H1 (cell line): Measurements from ENCODE around the gene ZNF488. TPM values are rescaled to one million over a fixed set of nuclear protein-coding genes. Genes with fewer than 3 reads are reported as not detected.
A peak's percentile ranks its signal among the peaks of the same experiment; 100 is the strongest.

Experiments
- CTCF ChIA-PET: fragments of 300-600 bp; sonication (Branson Sonifier 250); formaldehyde crosslinking; loops from one replicate; lab custom pipeline; 2021; ENCODE audit not compliant: partially characterized antibody; lab: Charles Lee
- POLR2A ChIA-PET: fragments of 300-600 bp; sonication (Branson Sonifier 250); formaldehyde crosslinking; loops from one replicate; lab custom pipeline; 2021; ENCODE audit warnings: inconsistent platforms; ENCODE audit not compliant: partially characterized antibody; lab: Charles Lee
- DNase-seq, 2 experiments: peaks; one replicate each; pipeline versions ENCODE4 v3.0.0 to v3.0.0-alpha.2; 2010 to 2022; ENCODE audit warnings: low spot score in 2 of 2, low read depth in 1 of 2, mixed read lengths in 1 of 2
- FAIRE-seq: peaks from 2 replicates; lab custom pipeline; 2011; peaks lifted over from hg19 to GRCh38; lab: Jason Lieb, UNC
- H2AFZ ChIP-seq: 2 replicates; pipeline ENCODE4 v1.8.1; 2012; ENCODE audit warnings: low read length, inconsistent platforms
- H2AK5ac ChIP-seq: 2 replicates; pipeline ENCODE4 v1.6.1; 2013; ENCODE audit warnings: low read depth, low read length
- H2BK120ac ChIP-seq: replicated peaks from 2 replicates; pipeline ENCODE3; 2013; ENCODE audit warnings: low read depth, low read length, inconsistent platforms
- H2BK12ac ChIP-seq: 2 replicates; pipeline ENCODE4 v1.6.1; 2013; ENCODE audit warnings: low read depth, low read length
- H2BK15ac ChIP-seq: 2 replicates; pipeline ENCODE4 v1.6.1; 2013; ENCODE audit warnings: low read length
- H2BK20ac ChIP-seq: 2 replicates; pipeline ENCODE4 v1.6.1; 2013; ENCODE audit warnings: low read length
- H2BK5ac ChIP-seq: 2 replicates; pipeline ENCODE4 v1.6.1; 2013; ENCODE audit warnings: low read depth, low read length
- H3K14ac ChIP-seq: 2 replicates; pipeline ENCODE4 v1.6.1; 2013; ENCODE audit warnings: inconsistent platforms; ENCODE audit not compliant: insufficient read length
- H3K18ac ChIP-seq: 2 replicates; pipeline ENCODE4 v1.6.1; 2013; ENCODE audit warnings: low read length; ENCODE audit errors: extremely low read depth
- H3K23ac ChIP-seq: 2 replicates; pipeline ENCODE4 v1.6.1; 2013; ENCODE audit warnings: inconsistent platforms; ENCODE audit not compliant: insufficient read length
- H3K23me2 ChIP-seq: 2 replicates; pipeline ENCODE4 v1.6.1; 2013; ENCODE audit warnings: low read depth, low read length
- H3K27ac ChIP-seq: 2 replicates; pipeline ENCODE4 v1.6.1; 2011; ENCODE audit warnings: low read depth, low read length, inconsistent platforms
- H3K27me3 ChIP-seq, 4 experiments: replicated peaks in 1 of 4; 1 replicate in 1 of 4; 2 replicates in 3 of 4; pipeline versions ENCODE4 v1.6.1 to v1.8.1; 2011 to 2013; ENCODE audit warnings: low read length in 3 of 4, mild to moderate bottlenecking in 3 of 4, inconsistent platforms in 2 of 4, mixed read lengths in 2 of 4, moderate library complexity in 1 of 4; ENCODE audit not compliant: control insufficient read depth in 3 of 4, insufficient read depth in 3 of 4; ENCODE audit errors: extremely low read depth in 1 of 4
- H3K36me3 ChIP-seq, 4 experiments: 2 replicates each; pipeline versions ENCODE4 v1.6.1 to v1.8.1; 2011 to 2013; ENCODE audit warnings: mild to moderate bottlenecking in 4 of 4, low read length in 3 of 4, moderate library complexity in 2 of 4, control low read depth in 1 of 4, inconsistent platforms in 1 of 4; ENCODE audit not compliant: insufficient read depth in 4 of 4, control insufficient read depth in 2 of 4
- H3K4ac ChIP-seq: replicated peaks from 2 replicates; pipeline ENCODE3; 2013; ENCODE audit warnings: low read length, low read depth, mixed read lengths, inconsistent platforms; ENCODE audit not compliant: insufficient read length
- H3K4me1 ChIP-seq, 4 experiments: replicated peaks in 1 of 4; 1 replicate in 1 of 4; 2 replicates in 3 of 4; pipeline versions ENCODE4 v1.6.1 to v1.8.1; 2011 to 2013; ENCODE audit warnings: low read length in 3 of 4, inconsistent platforms in 2 of 4, mixed read lengths in 1 of 4; ENCODE audit not compliant: insufficient read depth in 4 of 4, control insufficient read depth in 3 of 4
- H3K4me2 ChIP-seq, 2 experiments: 2 replicates each; pipeline versions ENCODE4 v1.6.1 to v1.8.1; 2011 to 2013; ENCODE audit warnings: low read depth in 2 of 2, low read length in 2 of 2, control low read depth in 1 of 2, inconsistent platforms in 1 of 2, mild to moderate bottlenecking in 1 of 2; ENCODE audit not compliant: insufficient read depth in 1 of 2
- H3K4me3 ChIP-seq, 4 experiments: fragments of 200-600, 300-600 bp in 1 of 4; sonication (generic), shearing (Covaris generic), sonication (Bioruptor Twin) in 1 of 4; 2 replicates each; pipeline versions ENCODE4 v1.5.1 to v1.8.1; 2011 to 2016; ENCODE audit warnings: low read length in 4 of 4, low read depth in 3 of 4, control low read depth in 2 of 4, inconsistent platforms in 2 of 4, mild to moderate bottlenecking in 2 of 4, mixed read lengths in 1 of 4, moderate library complexity in 1 of 4; ENCODE audit not compliant: insufficient read depth in 2 of 4; ENCODE audit errors: extremely low read depth in 1 of 4
- H3K56ac ChIP-seq: replicated peaks from 2 replicates; pipeline ENCODE3; 2013; ENCODE audit warnings: low read depth, mild to moderate bottlenecking, mixed read lengths, low read length, inconsistent platforms; ENCODE audit not compliant: insufficient read length
- H3K79me1 ChIP-seq: 2 replicates; pipeline ENCODE4 v1.6.1; 2013; ENCODE audit warnings: low read depth, low read length, control low read depth
- H3K79me2 ChIP-seq, 2 experiments: 2 replicates each; pipeline versions ENCODE4 v1.6.1 to v1.8.1; 2012 to 2013; ENCODE audit warnings: low read length in 2 of 2, mild to moderate bottlenecking in 2 of 2, inconsistent platforms in 1 of 2; ENCODE audit not compliant: insufficient read depth in 2 of 2, control insufficient read depth in 1 of 2
- H3K9ac ChIP-seq, 4 experiments: replicated peaks in 1 of 4; 1 replicate in 1 of 4; 2 replicates in 3 of 4; pipeline versions ENCODE4 v1.6.1 to v1.8.1; 2011 to 2013; ENCODE audit warnings: low read depth in 3 of 4, low read length in 3 of 4, control low read depth in 2 of 4, mild to moderate bottlenecking in 2 of 4, moderate library complexity in 2 of 4, inconsistent platforms in 1 of 4; ENCODE audit errors: extremely low read depth in 1 of 4
- H3K9me3 ChIP-seq, 2 experiments: 2 replicates each; pipeline versions ENCODE4 v1.6.1 to v1.8.1; 2012 to 2013; ENCODE audit warnings: mild to moderate bottlenecking in 2 of 2, moderate library complexity in 2 of 2, control low read depth in 1 of 2, inconsistent platforms in 1 of 2, low read depth in 1 of 2, low read length in 1 of 2, mixed read lengths in 1 of 2; ENCODE audit not compliant: insufficient read depth in 2 of 2
- H4K20me1 ChIP-seq, 2 experiments: replicated peaks in 1 of 2; 2 replicates each; pipeline versions ENCODE3 to v1.8.1; 2011 to 2013; ENCODE audit warnings: inconsistent platforms in 2 of 2, low read length in 2 of 2, mild to moderate bottlenecking in 1 of 2; ENCODE audit not compliant: insufficient read depth in 2 of 2, control insufficient read depth in 1 of 2
- H4K5ac ChIP-seq: 2 replicates; pipeline ENCODE4 v1.6.1; 2013; ENCODE audit warnings: low read length, low read depth, mixed read lengths, inconsistent platforms; ENCODE audit not compliant: insufficient read length
- H4K8ac ChIP-seq: 2 replicates; pipeline ENCODE4 v1.8.0; 2013; ENCODE audit warnings: mild to moderate bottlenecking, moderate library complexity, low read length, inconsistent platforms; ENCODE audit not compliant: insufficient read depth; ENCODE audit errors: extremely low read depth
- H4K91ac ChIP-seq: replicated peaks from 2 replicates; pipeline ENCODE3; 2013; ENCODE audit warnings: low read length, mixed read lengths, inconsistent platforms; ENCODE audit not compliant: insufficient read length
- CBX5 ChIP-seq: fragments of 300-800, 300-1000 bp; sonication (generic); IDR thresholded peaks from 2 replicates; pipeline ENCODE4 v1.7.1; 2016; ENCODE audit warnings: antibody characterized with exemption, low read length, low read depth
- CEBPB ChIP-seq: IDR thresholded peaks from 2 replicates; pipeline ENCODE4 v1.6.1; 2012; ENCODE audit warnings: low read depth, low read length
- EZH2 ChIP-seq: fragments of 200-600 bp; sonication (generic); IDR thresholded peaks from 2 replicates; pipeline ENCODE4 v1.7.1; 2012; ENCODE audit warnings: low read depth, mild to moderate bottlenecking, moderate library complexity, low read length, inconsistent platforms; ENCODE audit not compliant: severe bottlenecking
- KDM1A ChIP-seq: fragments of 200-600, 300-600 bp; sonication (generic); IDR thresholded peaks from 2 replicates; pipeline ENCODE4 v1.7.1; 2016; ENCODE audit warnings: mild to moderate bottlenecking, low read length, borderline replicate concordance
- POLR2A ChIP-seq, 2 experiments: IDR thresholded peaks; 1 replicate in 1 of 2; 2 replicates in 1 of 2; pipeline ENCODE4 v1.6.1; 2011; ENCODE audit warnings: low read depth in 2 of 2, low read length in 2 of 2, mild to moderate bottlenecking in 2 of 2; ENCODE audit errors: control extremely low read depth in 1 of 2
- RAD21 ChIP-seq, 2 experiments: IDR thresholded peaks in 1 of 2; conservative IDR thresholded peaks in 1 of 2; 2 replicates each; pipeline ENCODE4 v1.6.1; 2011; ENCODE audit warnings: low read depth in 2 of 2, low read length in 2 of 2, improper control_type of control experiment in 1 of 2, inconsistent platforms in 1 of 2, mild to moderate bottlenecking in 1 of 2, moderate library complexity in 1 of 2
- RFX5 ChIP-seq: IDR thresholded peaks from 2 replicates; pipeline ENCODE4 v1.6.1; 2011; ENCODE audit warnings: low read depth, low read length, improper control_type of control experiment, borderline replicate concordance
- SP2 ChIP-seq: IDR thresholded peaks from 2 replicates; pipeline ENCODE4 v1.6.1; 2012; ENCODE audit warnings: mild to moderate bottlenecking, low read length, inconsistent platforms
- TAF7 ChIP-seq: optimal IDR thresholded peaks from 2 replicates; pipeline ENCODE3; 2011; ENCODE audit warnings: low read depth, mild to moderate bottlenecking, inconsistent platforms, low read length, moderate library complexity, borderline replicate concordance
- TCF12 ChIP-seq: IDR thresholded peaks from 2 replicates; pipeline ENCODE4 v1.6.1; 2011; ENCODE audit warnings: low read depth, mild to moderate bottlenecking, low read length
- WGBS, 2 experiments: shearing (Covaris generic) in 1 of 2; methylation state at CpG; one replicate each; pipeline versions ENCODE4 v1.1.6 to v1.1.7; 2013 to 2015; ENCODE audit warnings: low lambda C conversion rate in 2 of 2, mixed read lengths in 2 of 2, inconsistent platforms in 1 of 2, low coverage in 1 of 2, missing lambda C conversion rate in 1 of 2; ENCODE audit not compliant: insufficient replicate concordance in 2 of 2, insufficient coverage in 1 of 2, insufficient read length in 1 of 2; ENCODE audit errors: extremely low coverage in 1 of 2, missing lambda C conversion rate in 1 of 2; 5-methylcytosine and 5-hydroxymethylcytosine counted together
- polyA plus RNA-seq, 7 experiments: library from polyadenylated mRNA; depleted of rRNA in 3 of 7; stranded (reverse) in 5 of 7; unstranded in 2 of 7; fragments of >200 nt in 5 of 7; fragments of 200-250 nt in 2 of 7; gene quantifications; 1 replicate in 5 of 7; 2 replicates in 1 of 7; 4 replicates in 1 of 7; pipeline versions ENCODE4 v1.2.1 to v1.2.3, GENCODE V29; 2011 to 2013; ENCODE audit warnings: missing spikeins in 2 of 7, mixed read lengths in 2 of 7
- total RNA-seq: library from RNA; stranded (reverse); fragmentation: NEBNext Ultra II Directional; extraction: Animal tissue kit (Norgen Biotek cat#: 25700); gene quantifications from 2 replicates; pipeline ENCODE4 v1.2.1, GENCODE V29; 2021

The ZNF488 gene
- total and polyA plus RNA-seq, 2 of the 8 experiments (the other 6 are each of a cell fraction or from before 2014, with no cell fraction given) = 7.9 to 11.4 TPM

GRCh38 chr10:47370878-47371277 lies 13.2 kb downstream of the ZNF488 start:
- Histone ChIP-seq H4K20me1 (peaks cover 0 to 1% of the 10 kb centered on the region in 2 experiments), H2BK15ac (no peak overlapping the region), H3K4me1 (peaks cover 0 to 8% (median 5%) of the 10 kb centered on the region in 4 experiments; a peak in 6 of 7 replicates), H3K27ac (no peak overlapping the region), H2BK120ac (no peak overlapping the region), H3K14ac (no peak overlapping the region), H3K9ac (no peak overlapping the region), H3K23me2 (no peaks in the 10 kb centered on the region), H3K4me3 (no peak overlapping the region), H3K4ac (no peak overlapping the region), H2BK5ac (no peak overlapping the region), H3K23ac (no peak overlapping the region), H3K18ac (no peak overlapping the region), H3K4me2 (no peak overlapping the region), H3K79me2 (no peaks in the 10 kb centered on the region), H3K27me3 (no peaks in the 10 kb centered on the region), H4K5ac (no peak overlapping the region), H3K79me1 (no peaks in the 10 kb centered on the region; the same call in 1 of the 2 replicates), H2AK5ac (no peak overlapping the region), H2BK20ac (no peak overlapping the region), H3K56ac (no peak overlapping the region), H2BK12ac (no peak overlapping the region), H3K9me3 (no peaks in the 10 kb centered on the region), H2AFZ (no peak overlapping the region), H3K36me3 (no peaks in the 10 kb centered on the region), H4K91ac (no peak overlapping the region), H4K8ac (no peak overlapping the region)
- 97% methylated on average over 7 of the region's 7 CpGs; no CpG with 5 or more reads in 1 of the 2 experiments for WGBS, 2 experiments
- POLR2A ChIA-PET = no interaction called here
- TF ChIP-seq SP2 (no peak), CBX5 (no peak), RAD21 (IDR thresholded peaks at IDR 0.05 in 1 of 2, conservative IDR thresholded peaks at IDR 0.05 in 1 of 2; ENCODE audit: low read depth in 2 of 2, low read length in 2 of 2) (no peak), RFX5 (no peak), TCF12 (no peak), KDM1A (no peak), POLR2A (IDR thresholded peaks at IDR 0.05; ENCODE audit: control extremely low read depth in 1 of 2, low read depth in 2 of 2, low read length in 2 of 2) (no peak), TAF7 (no peak), CEBPB (no peak), EZH2 (no peak)
- DNase-seq = peak in 1 of 2 experiments; percentile 20
- FAIRE-seq = no peak
- CTCF ChIA-PET = interaction anchor here (0.8 to 2.1 kb wide), 3 partner anchors 10 to 31 kb away, joined by 3 to 6 read pairs (median 4); no protein-coding TSS in a partner anchor
